Measurements from ENCODE around the gene TRIM2.

- TF ChIP-seq, protein P1, sequence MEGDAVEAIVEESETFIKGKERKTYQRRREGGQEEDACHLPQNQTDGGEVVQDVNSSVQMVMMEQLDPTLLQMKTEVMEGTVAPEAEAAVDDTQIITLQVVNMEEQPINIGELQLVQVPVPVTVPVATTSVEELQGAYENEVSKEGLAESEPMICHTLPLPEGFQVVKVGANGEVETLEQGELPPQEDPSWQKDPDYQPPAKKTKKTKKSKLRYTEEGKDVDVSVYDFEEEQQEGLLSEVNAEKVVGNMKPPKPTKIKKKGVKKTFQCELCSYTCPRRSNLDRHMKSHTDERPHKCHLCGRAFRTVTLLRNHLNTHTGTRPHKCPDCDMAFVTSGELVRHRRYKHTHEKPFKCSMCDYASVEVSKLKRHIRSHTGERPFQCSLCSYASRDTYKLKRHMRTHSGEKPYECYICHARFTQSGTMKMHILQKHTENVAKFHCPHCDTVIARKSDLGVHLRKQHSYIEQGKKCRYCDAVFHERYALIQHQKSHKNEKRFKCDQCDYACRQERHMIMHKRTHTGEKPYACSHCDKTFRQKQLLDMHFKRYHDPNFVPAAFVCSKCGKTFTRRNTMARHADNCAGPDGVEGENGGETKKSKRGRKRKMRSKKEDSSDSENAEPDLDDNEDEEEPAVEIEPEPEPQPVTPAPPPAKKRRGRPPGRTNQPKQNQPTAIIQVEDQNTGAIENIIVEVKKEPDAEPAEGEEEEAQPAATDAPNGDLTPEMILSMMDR (IDR thresholded peaks at IDR 0.05), result no peak
- no peak for TF ChIP-seq POLR2A (IDR thresholded peaks at IDR 0.05)
Observed at GRCh38 chr4:153261914-153262313, 57.7 kb downstream of the TRIM2 start.

Measured in uterus (tissue), 2 donors.